Cardiac septum (tissue), 1 donor: ENCODE measurements around the gene EML3. TPM values are rescaled to one million over a fixed set of nuclear protein-coding genes. Genes with fewer than 3 reads are reported as not detected.
"Not testable (repeated sequence)": the region's sequence is repeated elsewhere in the genome, so short reads cannot be mapped to it uniquely, and the experiment has no call there.

Experiments used
- DNase-seq: peaks from one replicate; pipeline ENCODE4 v3.0.0-alpha.2; 2020; ENCODE audit warnings: low spot score
- intact Hi-C: fragments of 100-400 bp; cut with DNase I; formaldehyde crosslinking; loops from one replicate; pipeline ENCODE4 v1.14.0; 2022
- total RNA-seq: library from RNA; stranded (reverse); fragmentation: NEBNext Ultra II Directional; extraction: Animal tissue kit (Norgen Biotek cat#: 25700); gene quantifications from one replicate; pipeline ENCODE4 v1.2.1, GENCODE V29; 2021
- donor health status: DM: no; HTN: no; CAD: no.

EML3 gene
- total RNA-seq, 1 donor from 2014 or later, result 29.6 TPM

DNA sequence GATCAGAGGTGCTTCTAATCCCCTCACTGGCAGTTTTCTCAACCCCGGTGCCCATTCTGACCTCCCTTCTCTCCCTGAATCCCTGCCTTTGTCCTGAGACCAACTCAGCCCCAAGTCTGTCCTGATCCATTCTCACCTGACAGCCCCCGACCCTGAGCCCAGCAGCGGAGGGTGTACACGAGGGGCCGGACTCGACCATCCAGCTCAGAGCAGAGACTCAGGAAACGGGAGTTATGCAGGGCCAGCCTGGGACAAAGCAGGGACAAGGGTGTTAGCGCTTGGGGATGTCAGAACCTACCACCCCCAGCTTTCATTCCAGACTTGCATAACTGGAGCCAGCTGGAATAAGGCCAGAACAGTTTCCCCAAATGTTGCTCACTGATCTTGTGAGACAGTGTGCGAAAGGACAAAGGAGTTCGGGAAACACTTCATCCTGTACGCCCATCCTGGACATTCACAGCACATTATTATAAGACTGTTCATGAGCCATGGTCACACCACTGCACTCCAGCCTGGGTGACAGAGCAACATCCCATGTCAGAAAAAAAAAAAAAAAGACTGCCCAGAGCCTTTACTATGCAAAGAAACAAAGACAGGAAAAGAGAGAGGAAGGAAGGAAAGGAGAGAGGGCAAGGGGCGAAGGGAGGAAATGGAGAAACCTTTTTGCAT lies 35.4 kb downstream of the EML3 start:
- intact Hi-C loops, result no loop called here
- no peak for DNase-seq

DNA sequence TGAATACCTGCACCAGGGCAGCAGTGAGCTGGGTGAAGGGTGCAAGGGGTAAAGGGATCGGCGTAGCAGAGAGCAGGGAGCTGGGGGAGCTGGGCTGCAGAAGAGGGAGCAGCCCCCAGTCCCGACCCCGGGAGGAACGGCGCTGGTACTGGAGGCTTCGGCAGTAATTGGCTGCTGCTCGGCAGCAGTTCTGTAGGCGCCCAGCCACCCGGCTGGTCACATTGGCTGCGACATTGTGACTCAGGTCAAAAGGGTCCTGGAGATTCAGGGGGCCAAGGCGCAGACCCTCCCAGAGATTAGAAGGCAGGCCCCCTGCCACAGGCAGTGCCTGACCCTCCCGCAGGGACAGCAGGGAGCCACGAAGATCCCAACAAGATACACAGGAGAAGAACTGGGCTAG lies 36.7 kb downstream of the EML3 start:
- intact Hi-C loops, result no loop called here
- DNase-seq, result no peak

DNA sequence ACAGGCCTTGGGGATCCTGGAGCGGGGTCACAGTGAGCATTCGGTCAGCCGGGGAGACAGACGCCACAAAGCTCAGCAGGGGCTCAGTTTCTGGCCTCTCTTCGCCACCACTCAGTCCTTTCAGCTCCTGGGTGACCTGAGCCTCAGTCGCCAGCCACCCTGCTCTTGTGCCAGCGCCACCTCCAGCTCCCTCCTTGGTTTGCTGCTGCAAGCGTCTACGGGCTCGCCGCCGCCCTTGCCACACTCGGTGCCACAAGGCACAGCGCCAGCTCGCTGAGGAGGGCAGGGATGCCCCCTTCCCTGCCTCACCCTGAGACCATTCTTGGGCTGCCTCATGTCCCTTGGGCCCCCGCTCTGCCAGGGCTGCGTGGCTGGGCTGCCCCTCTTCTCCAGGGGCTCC lies 37.4 kb downstream of the EML3 start:
- DNase-seq, result no peak
- intact Hi-C loops, result no loop called here

DNA sequence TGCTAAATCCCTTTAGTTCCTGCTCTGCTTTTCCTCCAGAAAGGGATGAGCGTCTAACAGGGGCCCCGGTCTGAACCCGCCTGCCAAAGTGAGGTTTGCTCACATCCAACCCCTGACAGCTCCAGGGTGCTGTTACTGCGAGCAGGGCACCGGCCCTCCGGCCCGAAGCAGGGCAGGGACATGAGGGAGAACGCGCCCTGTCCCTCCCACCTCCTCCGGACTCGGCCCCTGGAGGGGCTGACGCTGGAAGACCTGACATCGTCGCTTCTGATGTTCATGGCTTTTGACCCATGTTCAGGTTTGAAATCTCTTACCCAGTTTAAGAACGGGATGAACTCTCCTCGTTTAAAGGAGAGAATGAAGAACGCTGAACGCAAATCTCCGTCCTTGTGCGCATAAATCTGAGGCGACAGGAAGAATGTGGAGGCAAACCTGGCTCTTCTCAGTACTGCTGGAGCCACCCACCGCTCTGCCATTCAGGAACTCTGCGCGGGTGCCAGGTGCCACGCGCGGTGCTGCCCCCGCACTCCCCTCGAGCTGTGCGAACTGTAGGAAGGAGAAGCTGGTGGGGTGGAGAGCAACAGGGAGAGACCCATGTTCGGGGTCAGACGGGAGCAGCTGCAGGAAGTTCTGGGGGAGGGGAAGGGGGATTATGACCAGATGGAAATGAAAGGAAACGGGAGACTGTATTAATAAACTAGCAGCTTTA lies 38.1 kb downstream of the EML3 start:
- DNase-seq, result no peak
- intact Hi-C loops, result no loop called here

DNA sequence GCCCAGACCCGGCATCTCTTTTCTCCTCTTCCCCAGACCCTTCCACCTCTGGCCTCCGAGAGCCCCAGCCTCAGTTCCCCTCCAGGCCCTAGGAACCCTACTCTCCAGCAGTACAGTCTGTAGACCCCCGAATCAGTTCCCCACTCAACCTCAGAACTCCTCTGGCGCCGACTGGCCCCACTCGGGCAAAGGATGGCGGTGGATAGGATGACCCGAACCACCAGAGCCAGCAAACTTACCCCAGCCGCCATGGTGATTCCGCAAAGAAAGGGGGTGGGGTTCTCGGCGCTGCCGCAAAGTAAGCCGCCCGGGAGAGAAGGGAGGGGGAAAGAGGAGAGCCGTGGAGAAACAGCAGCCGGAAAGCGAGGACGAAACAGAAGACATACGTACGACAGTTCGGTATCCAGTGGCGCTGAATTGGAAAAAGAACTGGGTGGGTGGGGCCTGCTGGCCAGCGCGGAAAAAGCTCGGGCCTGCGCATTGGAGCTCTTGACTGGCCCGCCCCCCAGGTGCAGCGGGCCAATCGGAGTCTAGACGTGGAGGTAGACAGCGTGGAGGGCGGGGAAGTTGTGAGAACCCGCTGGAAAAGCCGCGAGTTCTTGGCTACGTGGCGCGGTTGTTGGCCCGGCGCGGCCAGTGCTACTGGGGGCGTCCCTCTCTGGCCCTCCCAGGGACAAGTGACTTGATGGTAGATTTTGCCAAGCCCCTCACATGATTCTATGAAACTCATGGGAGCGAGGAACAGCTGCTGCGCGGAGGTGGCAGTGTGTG lies 38.8 kb downstream of the EML3 start, which contains the start of gene EEF1G:
Gene EEF1G (minus strand): TSS at position 300 of the 771 bp plus-strand sequence. CDS start 49 bp downstream, at position 251.
- intact Hi-C loops, result no loop called here
- DNase-seq, result peak; percentile 99

DNA sequence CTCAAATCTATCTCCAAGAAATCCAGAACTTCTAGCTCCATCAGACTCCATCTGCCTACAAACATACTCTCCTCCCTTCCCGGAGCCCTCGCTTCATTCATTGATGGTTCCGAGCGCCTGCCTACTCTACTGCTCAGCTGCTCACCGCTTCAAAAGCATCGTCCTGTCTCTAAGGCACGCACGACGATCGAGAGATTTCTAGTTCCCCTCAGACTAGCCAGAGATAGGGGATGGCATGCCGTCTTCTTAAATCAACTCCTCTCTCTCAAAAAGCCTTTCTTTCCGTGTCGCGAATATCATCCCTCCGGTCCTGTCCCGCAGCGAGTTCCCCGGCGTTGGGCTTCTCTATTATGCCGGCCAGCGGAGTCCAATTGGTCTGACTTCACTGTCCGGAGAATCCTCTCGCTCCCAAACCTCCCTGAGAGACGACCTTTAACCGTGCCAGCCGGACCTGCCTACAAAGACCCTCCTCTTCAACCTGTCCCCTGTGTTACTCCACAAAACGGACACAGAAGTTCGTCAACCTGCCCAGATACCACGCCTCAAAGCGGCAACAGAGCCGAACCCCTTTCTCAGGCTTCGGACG lies 39.5 kb downstream of the EML3 start:
- intact Hi-C loops, result no loop called here
- DNase-seq, result no peak

DNA sequence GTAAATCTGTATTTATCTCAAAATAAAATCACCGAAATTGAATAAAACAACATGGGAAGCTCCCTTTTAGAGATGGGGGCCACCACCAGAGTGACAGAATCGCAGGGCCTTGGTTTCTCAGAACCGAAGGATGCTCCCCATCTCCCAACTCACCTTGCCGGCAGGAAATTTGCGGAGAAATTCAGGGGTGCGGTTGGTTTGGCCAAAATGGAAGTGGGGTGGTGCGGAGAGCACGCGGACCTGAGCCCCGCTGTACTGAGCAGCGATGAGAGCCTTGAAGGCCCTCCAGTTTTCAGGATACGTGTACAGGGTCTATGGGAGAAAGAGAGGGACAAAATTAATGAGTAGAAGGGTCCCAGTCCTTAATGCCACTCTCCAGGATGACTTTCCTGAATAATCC lies 40.1 kb downstream of the EML3 start:
- intact Hi-C loops, result no loop called here
- no peak for DNase-seq

DNA sequence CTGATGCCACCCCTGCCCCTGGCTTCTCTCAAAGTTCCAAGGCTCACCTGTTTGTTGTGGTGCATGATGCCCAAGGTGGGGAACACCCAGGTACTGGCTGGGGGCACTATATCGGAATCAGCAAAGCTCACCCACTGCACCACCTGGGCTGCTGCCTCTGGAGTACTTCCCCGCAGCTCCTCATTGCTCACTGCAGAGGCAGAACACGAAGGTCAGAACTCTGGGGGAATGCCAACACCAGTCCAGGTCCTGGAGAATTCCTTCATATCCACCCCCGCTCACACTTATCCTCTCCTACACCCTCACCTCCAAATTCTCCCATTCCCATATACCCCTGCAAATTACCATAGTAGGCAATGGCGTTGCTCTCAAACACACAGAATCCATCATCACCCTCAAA lies 41.1 kb downstream of the EML3 start:
- intact Hi-C loops, DNase-seq: not testable (repeated sequence)

DNA sequence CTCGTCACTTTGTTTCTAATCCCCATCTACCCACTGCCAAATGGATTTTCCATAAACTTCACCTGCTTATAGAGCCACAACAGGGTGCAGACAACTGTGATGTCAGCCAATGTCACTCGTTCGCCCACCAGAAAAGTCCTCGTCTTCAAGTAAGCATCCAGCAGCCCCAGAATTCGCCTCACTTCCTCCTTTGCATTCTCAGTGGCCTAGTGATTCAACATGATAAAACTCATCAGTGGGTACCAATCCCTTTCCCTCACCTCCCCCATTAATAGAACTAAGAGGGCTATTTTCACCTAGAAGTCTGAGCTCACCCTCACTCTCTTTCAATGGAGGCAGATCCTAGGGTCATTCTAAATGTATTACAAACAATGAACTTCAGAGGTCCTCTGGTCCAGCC lies 41.7 kb downstream of the EML3 start:
- intact Hi-C loops, DNase-seq: not testable (repeated sequence)

DNA sequence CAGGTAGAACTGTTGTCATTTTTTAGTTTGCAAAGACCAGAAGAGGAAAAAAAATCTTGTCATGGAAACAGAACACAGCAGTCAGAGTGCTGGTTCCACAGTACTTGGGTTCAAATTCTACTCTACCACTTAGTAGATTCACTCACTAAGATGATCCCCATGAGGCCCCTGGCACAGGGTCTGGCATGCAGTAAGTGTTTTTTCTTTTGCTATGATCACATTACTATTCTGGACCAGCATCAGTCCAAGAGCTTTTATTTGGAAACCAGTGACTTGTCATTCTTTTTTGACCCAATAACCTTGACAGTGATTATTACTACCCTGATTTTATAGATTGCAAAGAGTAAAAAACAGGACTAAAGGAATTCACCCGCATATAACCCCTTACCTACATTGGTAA lies 43.0 kb downstream of the EML3 start:
- intact Hi-C loops, result no loop called here
- DNase-seq, result no peak

DNA sequence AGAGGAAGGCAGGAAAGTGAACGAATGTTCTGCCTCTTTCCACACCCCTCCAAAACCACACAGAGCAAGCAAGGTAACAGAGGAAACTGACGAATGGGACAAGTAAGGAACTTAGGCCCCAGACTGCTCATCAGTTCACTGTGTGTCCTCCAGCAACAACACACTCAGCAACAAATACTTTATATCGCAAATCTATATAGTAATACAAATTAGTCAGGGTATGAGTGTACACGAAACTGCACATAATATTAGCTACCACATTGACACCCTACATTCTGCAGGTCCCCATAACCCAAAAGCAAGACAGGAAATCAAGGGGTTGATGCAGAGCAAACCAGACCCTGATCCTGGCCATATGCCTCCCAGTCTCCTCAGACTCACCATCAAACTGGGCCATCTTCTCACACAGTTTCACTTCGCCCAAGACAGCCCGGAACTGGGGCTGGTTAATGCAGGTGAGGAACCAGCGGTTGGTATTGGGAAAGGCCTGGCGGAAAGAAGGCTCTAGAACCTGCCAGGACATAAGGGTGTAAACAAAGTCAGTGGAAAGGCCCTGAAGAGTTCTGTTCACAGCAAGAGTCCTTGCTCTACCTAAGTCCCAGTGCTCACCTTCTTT lies 45.4 kb downstream of the EML3 start:
- DNase-seq, result no peak
- intact Hi-C loops, result no loop called here

DNA sequence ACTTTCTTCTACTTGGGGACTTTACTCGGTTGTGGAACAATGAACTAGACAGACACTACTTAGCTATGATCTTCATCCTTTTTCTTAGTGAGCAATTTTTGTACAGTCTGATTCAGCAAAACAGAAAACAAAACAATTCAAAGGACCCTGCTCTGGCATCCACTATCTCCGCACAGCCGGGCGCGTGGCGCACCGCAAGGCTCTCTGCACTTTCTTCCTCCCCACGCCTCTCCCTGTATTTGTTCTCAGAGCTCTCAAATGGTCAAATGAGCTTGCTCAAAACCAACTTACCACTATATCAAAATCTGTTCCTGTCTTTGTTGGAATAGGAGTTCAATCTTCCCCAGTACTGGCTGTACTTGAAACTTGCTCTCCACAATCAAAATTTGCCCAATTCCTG lies 46.3 kb downstream of the EML3 start:
- intact Hi-C loops, result no loop called here
- no peak for DNase-seq

DNA sequence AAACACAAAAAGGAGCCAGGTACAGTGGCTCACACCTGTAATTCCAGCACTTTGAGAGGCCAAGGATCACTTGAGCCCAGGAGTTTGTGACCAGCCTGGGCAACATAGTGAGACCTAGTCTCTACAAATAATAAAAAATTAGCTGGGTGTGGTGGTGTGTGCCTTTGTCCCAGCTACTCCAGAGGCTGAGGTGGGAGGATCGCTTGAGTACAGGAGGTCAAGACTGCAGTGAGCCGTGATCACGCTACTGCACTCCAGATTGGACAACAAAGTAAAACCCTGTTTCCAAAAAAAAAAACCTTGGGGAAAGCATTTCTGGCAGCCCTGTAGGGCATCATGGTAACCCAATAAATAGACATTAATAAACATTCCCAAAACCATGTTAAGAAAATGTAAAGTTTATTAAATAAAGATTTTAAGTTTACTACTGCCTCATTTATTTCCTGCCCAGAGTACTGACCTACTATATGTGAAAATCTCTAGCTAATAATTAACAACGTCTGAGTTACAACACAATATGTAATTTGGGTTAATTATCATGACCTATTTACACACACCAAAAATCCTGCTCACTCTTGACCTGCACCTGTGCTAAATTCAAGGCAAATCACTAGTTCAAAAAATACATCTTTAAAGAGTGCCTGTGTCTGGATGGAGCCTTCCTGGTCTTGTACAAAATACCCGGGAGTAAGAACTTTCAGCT lies 47.3 kb downstream of the EML3 start:
- intact Hi-C loops, result no loop called here
- DNase-seq, result no peak

DNA sequence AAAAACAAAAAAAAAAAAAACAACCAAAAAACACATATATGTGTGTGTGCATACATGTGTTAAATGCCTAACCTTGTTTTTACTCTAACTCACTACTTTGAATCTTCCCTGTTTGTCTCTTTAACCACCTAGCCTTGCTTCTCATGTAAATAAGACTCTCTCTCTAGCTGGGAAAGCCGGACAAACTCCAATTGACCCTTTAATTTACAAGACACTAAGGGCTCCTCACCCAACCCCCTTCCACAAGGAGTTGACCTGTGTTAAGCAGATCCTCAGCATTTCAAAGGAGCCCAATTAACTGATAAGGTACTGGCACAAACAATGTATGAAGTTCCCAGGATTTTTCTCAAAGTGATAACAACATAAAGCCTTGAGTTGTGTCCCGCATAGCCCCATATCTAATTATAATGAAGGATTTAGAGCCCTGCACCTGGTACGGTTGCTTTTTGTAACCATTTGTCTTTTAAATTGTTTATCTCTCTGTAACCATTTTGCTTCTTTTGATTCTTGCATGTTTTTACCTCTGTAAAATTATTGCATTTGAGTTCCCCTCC lies 50.8 kb downstream of the EML3 start:
- intact Hi-C loops, result loop anchor here (2.0 kb wide), 2 partner anchors 15 to 137 kb away; partner anchors contain the start of gene AHNAK
- DNase-seq, result not testable (repeated sequence)

DNA sequence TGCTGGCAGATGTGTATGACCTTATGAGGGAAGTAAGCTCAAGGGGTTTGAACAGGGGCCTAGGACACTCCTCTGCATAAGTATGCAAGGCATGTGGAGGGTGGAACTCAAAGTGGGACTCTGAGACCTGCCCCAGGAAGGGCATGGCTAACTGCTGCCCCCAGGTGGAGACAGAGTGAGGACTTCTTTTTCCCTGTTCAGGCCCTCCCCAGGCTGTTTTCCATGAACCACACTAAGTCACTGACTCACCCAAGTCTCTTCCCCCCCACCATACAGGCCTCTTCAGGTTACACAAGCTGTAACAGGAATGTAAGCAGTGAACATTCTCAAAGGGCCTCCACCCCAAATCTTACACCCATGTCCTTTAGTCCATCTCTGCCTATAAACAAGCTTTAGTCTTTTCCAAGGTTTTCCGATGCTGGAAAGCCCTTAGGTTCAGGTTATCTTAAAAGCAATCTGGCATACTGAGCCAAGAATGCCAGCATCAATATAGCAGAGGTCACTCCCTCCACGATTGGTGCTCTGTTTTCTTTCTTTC lies 51.9 kb downstream of the EML3 start:
- DNase-seq, result peak; percentile 91
- intact Hi-C loops, result loop anchor here (2.0 kb wide), 2 partner anchors 14 to 136 kb away; partner anchors contain the start of gene AHNAK

DNA sequence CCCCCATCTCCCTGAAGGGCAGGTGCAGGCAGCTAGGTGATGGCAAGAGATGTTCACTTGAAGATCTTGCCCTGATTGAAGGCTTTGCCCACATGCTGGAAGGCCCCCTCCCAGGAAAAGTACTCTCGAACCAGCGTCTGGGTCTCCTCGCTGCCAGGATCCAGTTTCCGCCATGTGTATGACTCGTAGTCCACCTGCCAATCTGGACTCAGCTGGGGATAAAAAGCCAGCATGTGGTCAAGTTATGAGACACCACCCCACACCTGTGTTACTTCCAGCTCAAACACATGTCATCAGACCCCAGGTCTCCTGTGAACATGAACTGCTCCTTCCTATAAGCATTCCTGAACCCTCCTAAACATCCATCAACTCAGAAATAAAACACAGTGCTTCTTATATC lies 52.9 kb downstream of the EML3 start:
- peak; percentile 63 for DNase-seq
- intact Hi-C loops, result loop anchor here (2.0 kb wide), 2 partner anchors 13 to 135 kb away; partner anchors contain the start of gene AHNAK

DNA sequence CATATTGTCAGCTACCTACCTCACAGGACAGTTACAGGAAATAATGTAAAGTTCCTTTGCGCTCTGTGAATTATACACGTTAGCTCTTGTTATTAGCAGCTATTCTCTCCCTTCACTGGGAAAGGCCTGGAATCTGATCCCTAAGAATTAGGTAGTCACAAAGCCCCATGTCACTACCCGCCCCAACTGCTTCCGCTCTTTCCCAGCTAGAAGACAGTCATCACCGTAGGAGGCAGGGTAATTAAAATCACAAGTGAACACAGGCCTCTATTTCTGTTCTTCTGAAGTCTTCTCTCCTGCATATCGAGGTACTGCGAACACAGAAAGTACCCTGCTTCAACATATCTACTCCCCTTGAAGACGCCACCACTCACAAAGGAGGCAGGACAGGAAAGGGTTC lies 53.4 kb downstream of the EML3 start:
- intact Hi-C loops, result no loop called here
- no peak for DNase-seq

DNA sequence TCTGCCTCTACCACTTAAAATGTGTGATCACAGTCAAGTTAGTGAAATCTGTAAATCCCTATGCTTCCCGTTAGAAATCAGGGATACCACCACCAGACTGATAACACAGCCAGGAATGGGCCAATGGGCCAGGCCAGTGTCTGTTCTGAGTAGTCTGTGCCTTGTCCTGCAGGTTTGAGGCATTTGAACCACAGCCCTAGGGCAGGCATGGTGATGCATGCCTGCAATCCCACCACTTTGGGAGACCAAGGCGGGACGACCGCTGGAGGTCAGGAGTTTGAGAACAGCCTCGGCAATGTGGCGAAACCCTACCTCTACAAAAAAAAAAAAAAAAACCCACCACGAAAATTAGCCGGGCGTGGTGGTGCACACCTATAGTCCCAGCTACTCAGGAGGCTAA lies 53.9 kb downstream of the EML3 start:
- intact Hi-C loops, result no loop called here
- DNase-seq, result no peak
